CD4-positive, alpha-beta T cell treated with Interleukin-6 at 100 ng/mL for 8 hours (primary cell): ENCODE results near the gene CTNNA3.

Experiments
- DNase-seq: peaks from one replicate; pipeline ENCODE4 v3.0.0-alpha.2; 2020; ENCODE audit warnings: mixed read lengths, low spot score

CTNNA3 gene

DNA sequence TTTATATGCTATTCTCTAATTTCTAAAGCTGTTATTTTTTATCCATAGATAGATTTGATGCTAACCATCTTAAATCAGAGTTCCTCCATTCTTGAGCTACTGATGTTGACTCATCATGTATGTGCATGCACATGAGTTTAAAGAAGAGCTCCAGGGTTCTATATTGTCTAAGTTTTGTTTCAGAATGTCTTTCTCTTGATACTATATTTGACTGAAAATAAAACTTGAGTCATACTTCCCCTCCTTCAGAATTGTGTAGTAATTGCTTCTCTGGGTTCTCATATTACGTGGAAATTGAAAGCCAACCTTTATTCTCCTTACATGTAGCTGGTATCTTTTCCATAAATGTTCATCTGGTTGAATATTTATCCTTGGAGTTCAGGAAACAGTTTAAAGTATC, 680.8 kb downstream of the CTNNA3 start:
- no peak for DNase-seq

DNA sequence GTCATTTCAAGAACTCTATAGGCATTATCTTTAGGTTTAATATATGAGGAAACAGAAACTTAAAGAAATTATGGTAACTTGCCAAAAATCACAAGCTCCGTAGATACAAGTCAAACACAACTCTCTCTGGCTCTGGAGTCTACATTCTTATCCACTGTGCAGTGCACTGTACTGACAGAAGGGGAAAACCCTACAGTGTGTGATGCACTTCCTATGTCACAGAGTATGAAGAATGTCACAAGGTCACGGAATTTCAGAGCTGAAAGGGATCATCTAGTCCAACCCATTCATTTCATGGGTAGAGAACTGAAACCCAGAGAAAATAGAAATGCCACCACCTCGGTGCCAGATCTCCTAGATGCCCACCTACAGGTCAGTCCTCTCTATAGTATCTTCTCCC, 684.0 kb downstream of the CTNNA3 start:
- DNase-seq: no peak

DNA sequence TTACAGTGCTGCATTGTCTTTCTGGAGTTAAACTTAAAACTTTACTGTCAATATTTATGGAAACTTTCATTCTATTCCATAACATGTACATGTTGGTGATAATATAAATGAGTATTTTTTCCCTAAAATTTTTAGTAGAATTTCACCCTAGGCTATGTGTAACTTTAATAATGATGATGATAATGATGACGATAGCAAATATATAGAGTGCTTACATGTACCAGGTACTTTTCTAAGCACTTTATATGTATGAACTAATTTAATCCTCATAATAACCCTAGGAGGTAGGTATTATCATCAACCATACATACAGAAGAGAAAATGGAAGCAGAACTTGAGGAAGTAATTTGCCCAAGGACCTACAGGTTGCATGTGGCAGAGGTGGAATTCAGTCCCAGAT, 684.5 kb downstream of the CTNNA3 start:
- no peak for DNase-seq

DNA sequence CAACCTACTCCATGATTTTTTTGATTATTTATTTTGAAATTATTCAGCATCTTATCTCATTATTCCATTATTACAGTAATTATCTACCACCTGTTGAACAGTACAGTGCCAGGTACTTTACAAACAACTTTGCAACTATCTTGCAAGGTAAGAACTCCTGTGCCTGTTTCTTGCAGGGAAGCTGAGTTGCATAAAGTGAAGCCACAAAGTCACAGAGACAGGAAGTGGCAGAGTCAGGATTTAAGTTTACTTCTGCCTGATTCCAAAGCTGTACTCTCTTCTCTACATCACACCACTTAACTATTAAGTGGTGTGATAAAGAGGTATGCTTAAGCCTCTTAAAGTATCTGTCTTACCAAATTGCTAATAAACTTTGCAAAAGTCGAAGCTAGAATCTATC, 690.0 kb downstream of the CTNNA3 start:
- no peak for DNase-seq

DNA sequence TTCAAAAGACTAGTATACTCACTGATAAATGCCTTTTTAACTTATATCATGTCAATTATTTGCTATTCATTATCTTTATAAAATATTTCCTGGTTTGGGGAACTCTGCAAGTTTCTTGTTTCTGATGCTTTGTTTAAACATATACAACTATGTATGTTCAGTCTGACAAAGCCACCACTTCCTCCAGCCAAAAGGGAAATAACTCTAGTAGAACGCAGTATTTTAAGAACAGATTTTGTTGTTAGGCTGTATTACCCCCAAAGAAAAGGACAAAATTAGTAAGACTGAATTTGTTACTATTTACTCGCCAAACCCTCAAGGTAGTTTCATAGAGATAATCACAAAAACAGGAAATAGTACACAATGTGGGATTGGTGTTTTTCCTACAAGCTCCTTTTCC, 691.3 kb downstream of the CTNNA3 start:
- DNase-seq: no peak

DNA sequence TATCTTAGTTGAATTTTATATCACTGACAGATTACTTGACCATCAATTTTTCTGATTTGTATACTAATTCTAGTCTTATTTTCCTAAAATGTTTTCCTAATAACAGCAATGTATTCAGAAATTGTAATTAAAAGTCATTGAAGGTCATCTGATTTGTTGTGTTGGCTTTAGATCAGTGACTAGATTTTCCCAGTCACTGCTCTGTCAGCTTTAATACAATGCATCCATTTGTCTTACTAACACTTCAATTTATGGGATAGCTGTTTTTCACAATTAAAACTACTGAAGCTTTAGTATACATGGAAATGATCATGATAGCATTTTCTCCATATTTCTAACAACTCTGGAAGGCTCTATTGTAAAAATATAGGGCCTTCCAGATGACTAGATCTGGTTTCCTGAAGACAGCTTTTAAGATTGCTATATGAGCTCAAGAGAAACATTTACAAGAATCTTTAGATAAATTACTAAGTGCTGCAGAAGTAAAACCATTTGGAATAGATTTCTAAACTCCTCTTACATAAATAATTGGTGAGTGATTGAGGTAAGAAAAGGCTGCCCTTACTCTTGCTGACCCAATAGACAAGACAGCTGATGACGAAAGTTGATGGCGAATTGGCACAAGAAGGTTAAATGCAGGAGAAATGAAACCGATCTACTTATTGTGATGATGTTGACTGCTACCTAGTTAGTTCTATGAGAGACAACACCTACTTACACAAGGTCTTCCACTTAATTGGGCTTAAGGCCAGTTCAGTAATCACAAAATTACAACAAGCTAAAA, 696.0 kb downstream of the CTNNA3 start:
- DNase-seq: no peak

DNA sequence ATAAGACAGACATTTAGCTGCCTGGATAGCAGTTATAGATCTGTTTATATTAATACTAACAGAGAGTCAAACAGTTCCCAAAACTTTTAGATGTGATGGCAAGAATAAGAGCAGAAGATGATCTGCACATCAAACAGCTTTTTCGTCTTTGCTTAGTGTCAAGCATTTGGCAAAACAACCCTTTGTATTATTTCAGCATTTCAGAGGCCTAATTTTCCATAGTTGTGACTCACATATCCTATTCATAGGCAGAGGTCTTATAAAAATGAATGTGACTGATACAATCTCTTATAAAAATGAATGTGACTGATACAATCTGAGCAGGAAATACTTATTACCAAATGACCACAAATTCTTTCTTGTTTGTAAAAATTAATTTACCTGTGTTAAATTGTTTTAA, 699.0 kb downstream of the CTNNA3 start:
- DNase-seq: no peak

DNA sequence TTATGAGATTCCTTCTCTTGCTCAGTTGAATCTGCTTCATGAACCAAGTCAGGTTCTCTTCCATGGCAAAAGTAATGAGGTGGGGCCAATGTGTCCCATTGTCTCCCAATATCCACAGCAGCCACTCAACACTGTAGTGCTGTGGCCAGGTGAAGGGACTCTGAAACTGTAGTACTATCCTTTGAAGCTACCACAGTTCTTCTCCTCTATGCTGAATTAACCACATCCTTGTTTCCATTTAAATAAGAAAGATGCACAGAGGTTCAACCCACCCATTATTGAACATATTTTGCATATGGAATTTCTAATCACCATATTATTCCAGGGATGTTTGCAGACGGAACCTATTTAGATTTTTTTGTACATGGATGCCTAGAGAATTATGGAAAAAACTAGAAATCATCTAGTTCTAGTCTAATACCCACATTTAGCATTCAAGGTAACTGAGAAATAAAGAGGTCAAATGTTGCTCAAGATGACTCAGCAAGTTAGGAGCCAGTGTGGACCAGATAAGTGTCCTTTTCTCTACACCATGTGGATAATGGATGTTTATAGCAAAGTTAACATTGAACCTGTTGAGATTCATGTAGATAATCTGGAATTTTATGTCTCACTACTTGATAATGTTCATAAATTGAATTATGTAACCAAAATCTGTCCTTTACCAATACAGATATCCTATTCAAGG, 705.7 kb downstream of the CTNNA3 start:
- no peak for DNase-seq

DNA sequence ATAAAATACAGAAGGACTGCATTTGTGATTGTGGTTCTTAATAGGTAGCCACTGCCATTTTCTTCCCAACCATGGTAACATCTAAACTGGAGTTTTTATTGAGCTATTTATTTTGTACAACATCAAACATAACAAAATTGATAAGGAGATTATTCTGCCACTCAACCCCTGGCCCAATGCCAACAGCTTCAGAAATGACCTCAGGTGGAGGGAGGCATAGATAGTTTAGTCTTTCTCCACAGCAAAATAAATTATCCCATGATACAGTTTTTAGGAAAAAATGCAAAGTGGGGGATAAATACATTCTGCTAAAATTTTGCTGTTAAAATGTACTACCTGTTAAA, 712.5 kb downstream of the CTNNA3 start:
- DNase-seq: no peak

DNA sequence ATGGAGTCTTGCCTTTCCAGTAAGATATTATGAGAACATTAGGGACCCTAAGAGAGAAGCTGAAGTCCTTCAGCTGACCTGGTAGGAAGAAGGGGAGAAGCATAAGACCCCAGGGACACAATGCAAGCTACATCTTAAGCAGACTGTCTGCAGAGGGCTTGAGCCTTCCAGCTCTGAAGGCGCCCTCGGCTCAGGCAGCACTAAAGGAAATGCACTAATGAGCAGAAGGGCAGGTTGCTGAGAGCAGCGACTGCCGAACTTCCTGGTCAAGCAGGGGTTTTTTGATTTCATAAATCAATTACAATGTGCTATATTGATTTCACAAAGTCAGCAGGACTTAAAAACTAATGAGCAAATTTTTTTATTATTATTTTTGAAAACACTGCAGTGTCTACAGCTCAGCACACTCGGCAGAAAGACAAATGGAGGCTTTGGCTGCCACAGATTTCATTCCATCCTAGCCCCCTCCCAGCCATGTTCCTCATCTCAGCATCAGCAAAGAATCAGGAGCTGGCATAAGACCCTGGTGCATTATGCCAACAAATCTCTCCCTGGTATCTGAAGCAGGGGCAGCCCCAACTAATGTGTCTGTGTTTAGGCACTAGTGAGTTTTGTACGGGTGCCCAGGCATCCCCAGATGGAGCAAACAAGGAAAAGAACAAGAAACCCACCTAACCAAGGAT, 713.1 kb downstream of the CTNNA3 start:
- no peak for DNase-seq

DNA sequence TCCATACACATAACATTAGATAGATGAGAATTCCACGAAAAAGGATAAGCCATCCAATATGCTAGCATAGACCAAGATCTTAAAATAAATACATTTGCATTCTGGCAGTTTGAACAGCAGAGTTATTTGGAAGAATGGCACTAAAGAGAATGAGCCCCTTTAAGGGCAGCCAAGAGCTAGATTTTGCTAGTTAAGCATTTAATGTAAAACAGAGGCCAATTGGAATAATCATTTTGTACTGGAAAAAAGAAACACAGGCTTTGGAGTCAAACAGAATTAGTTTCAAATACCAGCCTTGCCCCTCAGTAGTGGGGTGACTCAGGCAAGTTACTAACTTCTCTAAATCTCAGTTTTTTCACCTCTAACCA, 714.0 kb downstream of the CTNNA3 start:
- no peak for DNase-seq

DNA sequence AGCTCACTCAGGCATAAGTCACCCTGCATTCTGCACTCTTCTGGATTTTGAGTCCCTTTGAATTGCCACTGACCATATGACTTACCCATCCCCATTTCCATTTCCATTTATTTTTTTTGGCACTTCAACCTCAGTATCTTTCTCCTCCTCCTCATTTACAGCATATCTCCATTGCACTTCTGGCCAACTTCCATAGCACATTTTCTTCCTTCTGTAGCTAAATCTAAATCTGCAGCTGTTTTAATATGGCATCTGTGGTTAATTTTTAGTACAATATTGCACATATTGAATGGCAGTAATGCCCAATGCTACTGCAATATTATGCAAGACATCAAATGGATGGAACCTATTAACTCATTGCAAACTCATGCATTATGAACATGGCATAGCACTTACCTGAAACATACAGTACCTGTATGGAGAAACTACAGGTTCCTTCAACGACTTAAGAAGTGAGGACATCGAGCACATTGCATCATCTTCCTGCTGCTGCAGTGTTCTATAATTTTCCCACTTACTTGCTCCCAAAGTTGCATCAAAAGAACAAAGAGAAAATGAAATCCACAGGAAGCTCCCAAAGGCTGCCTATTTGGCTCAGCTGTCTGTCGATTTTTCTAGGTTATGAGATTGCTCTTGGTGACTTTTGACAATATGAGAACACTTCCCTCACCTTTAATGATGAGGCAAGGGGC, 714.5 kb downstream of the CTNNA3 start:
- DNase-seq: no peak

DNA sequence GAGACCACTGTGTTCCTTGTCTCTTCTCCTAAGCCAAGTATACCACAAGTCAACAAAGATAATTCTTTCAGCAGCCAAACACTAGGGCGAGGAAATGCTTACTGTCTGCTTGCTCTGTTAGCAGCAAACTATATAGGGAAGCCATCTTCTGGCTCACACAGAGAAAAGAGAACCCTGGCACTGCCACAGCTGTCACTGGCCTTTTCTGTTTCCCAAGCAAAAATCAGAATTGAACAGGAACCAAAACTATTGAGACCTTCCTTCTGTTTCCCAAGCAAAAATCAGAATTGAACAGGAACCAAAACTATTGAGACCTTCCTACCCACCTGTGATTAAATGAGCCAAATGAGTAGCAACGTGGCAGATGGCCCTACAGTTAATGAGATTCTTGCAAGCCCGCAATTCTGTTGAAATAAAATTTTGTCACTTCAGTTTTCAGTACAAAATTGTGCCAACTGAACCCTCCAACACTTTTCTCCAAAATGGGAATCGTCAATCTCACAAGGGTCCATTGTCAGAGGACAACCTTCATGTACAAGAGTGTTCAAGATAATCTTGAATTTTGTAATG, 715.7 kb downstream of the CTNNA3 start:
- DNase-seq: no peak

DNA sequence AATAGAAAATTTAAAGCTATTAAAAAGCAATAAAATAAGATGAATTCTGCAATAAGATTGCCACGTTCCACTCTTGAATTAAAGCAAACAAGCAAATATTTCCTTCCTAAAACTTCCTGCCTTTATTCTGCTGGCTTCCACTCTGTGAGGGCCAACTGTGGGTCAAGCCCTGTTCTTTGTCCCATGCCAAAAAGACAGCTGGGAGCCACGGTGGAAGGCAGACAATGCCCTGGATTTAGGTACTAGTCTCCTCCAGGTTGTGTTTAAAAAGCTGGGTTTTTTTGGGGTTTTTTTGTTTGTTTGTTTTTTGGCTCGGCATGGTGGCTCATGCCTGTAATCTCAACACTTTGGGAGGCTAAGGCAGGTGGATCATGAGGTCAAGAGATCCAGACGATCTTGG, 731.0 kb downstream of the CTNNA3 start:
- no peak for DNase-seq

DNA sequence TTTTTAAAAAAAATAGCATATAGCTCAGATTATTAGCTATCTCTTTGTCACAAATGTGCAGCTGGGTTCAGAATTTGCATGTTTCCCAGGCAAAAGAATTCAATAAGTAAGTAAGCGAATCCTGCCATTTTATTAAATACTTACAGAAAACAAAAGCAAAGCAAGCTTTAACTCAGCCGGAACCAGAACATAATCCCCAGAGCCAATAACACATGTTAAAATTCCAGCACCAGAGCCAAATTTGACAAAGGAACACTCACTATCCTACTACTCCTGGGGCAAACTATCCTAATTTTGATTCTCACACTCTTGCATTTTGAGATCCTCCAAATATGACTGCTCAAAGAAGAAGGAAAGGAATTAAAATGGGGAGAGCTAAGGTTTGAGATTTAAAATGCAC, 737.5 kb downstream of the CTNNA3 start:
- DNase-seq: no peak

DNA sequence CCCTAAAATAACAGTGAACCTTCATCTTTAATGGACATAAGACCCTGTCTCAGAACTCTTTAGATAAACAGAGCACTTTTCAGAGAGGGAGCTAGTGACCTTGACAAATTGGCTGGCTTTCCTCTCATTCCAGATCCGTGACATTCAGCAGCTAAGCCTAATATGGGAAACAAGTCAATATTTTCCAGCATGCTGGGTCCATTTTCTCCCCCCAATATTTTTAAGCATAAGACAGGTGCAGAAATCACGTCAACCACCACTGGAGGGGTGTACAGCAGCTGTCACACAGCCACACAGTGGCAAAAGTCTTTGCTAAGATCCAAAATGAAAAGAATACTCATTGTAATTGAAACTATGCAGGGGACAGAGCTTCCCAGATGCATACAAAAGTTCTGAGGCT, 744.1 kb downstream of the CTNNA3 start:
- no peak for DNase-seq

DNA sequence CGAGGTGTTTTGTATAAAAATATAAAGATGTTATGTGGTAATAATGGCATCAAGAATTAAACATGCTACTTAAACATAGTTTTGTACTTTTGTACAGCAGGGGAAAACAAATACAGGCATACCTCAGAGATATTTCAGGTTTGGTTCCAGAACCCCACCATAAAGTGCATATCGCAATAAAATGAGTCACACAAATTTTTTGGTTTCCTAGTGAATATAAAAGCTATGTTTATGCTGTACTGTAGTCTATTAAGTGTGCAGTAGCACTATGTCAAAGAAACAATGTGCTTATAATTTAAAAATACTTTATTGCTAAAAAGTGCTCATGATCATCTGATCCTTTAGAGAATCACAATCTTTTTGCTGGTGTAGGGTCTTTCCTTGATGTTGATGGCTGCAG, 752.4 kb downstream of the CTNNA3 start:
- no peak for DNase-seq

DNA sequence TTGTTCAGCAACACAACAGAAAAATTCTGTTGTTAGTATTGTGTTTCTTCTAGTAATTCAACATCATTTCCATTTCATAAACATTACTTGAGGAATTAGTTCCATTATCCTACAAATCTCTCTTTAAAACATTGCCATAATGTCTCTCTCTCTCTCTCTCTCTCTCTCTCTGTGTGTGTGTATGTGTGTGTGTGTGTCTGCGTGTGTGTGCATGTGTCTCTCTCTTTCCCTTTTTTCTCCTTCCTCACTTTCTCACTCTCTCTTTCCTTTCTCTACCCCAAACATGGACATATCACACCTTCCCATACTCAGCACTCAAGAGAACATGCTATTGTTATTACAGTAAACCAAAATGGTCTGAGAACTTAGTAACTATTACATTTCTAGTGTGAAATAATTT, 753.6 kb downstream of the CTNNA3 start:
- DNase-seq: no peak

DNA sequence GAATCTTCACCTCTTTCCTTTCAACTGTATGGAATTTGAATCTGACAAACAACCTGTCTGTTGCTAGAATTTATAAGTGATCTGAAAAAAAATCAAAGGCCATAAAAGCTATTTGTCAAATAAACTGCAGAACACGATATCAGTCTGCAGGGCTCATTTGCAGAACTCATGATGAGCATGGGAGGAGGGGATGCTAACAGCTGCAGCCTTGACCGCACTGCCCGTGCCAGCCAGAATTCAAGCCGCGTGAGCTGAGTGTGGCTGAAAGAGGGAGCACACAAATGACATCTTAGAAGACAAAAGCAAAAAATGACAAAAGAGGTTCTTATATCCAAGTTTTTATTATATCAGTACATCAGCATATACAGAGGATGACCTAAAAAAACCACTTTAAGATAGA, 754.5 kb downstream of the CTNNA3 start:
- DNase-seq: no peak

DNA sequence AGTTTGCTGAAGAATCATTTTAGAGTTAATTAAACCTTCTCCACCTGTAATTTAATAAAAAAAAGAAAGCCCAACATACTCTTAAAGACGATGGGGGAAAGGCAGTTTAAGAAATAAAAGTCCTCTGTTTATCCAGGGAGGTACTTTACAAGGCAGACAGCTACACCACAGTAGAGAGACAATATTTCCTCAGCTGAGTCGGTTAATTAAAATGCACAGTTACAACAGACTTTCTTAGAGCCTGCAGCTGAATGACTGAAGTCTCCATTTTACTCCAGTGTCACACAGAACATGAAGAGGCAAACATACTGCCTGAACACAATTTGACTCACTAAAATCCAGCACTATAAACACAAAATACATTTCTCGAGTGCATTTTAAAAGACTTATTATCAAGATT, 755.0 kb downstream of the CTNNA3 start:
- DNase-seq: no peak

DNA sequence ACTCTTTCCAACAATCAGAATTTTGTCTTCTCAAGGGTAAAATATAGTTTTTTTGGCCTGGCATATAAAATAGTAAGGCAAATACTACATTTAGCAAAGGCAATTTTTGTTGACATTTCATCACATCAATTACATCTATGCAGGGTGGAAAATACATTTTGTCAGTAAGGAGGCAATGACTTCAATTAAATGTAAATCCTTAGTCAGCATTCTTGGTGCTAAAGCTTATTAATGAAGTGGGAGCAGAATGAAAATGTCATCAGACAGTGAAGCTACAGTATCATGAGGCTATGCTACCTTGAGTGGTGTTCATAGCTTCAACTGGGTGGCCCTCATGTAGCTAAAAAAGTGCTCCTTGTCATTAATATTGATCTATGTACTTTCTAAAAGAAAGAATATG, 761.3 kb downstream of the CTNNA3 start:
- DNase-seq: no peak

DNA sequence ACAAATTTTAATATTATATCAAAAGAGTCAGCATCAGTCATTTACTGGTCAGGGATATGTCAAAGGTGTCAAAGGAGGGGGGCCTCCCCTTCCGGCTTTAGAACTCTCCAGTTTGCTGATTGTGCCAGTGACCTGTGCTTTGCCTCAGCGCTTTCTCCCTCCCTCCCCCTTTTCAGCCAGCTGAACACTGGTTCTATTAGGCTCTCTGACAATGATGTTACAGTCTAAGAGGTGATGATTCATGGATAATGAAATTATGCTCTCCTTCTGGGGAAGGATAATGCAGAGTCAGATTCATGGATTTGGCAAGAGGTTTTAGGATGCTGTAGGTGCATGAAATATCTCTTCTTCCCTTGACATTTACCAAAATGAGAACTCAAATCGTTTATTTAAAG, 764.0 kb downstream of the CTNNA3 start:
- DNase-seq: no peak
